ENCODE results near the gene RNF115. TPM values are rescaled to one million over a fixed set of nuclear protein-coding genes. Genes with fewer than 3 reads are reported as not detected.

The RNF115 gene
- total and polyA plus RNA-seq, 2 of the 13 experiments (the other 11 are each of a cell fraction or from before 2014, with no cell fraction given): 6.0 to 10.1 TPM

GRCh38 chr1:145707183-145707867, 116.6 kb downstream of the RNF115 start, which contains the start of gene PDZK1 (continued):
- TF ChIP-seq ZNF609 (CRISPR knock-in tag; IDR thresholded peaks at IDR 0.05; ENCODE audit: borderline replicate concordance) (peak; percentile 52; the same call in 1 of the 2 replicates), ZBTB3 (CRISPR knock-in tag; IDR thresholded peaks at IDR 0.05; ENCODE audit: borderline replicate concordance, low read depth) (no peak), CHD4 (IDR thresholded peaks at IDR 0.05; ENCODE audit: borderline replicate concordance, low read length) (no peak), CREB3 (CRISPR knock-in tag; IDR thresholded peaks at IDR 0.05) (no peak), JUNB (CRISPR knock-in tag; IDR thresholded peaks at IDR 0.05; ENCODE audit: borderline replicate concordance) (no peak), SAFB2 (CRISPR knock-in tag; IDR thresholded peaks at IDR 0.05; ENCODE audit: borderline replicate concordance, low read depth) (no peak), HOXA3 (CRISPR knock-in tag; IDR thresholded peaks at IDR 0.05) (peak; percentile 28; the same call in 1 of the 2 replicates), TRIM22 (IDR thresholded peaks at IDR 0.05) (no peak), EED (CRISPR knock-in tag; IDR thresholded peaks at IDR 0.05) (no peak), CCDC6 (CRISPR knock-in tag; IDR thresholded peaks at IDR 0.05) (no peak), AGO2 (optimal IDR thresholded peaks at IDR 0.05; ENCODE audit: low read depth, low read length) (no peak), ZNF260 (CRISPR knock-in tag; IDR thresholded peaks at IDR 0.05; ENCODE audit: borderline replicate concordance, low read depth) (no peak), STAG1 (CRISPR knock-in tag; IDR thresholded peaks at IDR 0.05) (0 out of 2 replicates have a peak, but pooled peaks have one; percentile 16), ZFP41 (CRISPR knock-in tag; IDR thresholded peaks at IDR 0.05; ENCODE audit: borderline replicate concordance) (no peak), NR3C1 (CRISPR knock-in tag; IDR thresholded peaks at IDR 0.05) (no peak), MXI1 (IDR thresholded peaks at IDR 0.05; ENCODE audit: borderline replicate concordance, low read depth, low read length) (no peak; the same call in 2 of the 3 replicates), DNMT1 (CRISPR knock-in tag; IDR thresholded peaks at IDR 0.05) (no peak), MAZ (IDR thresholded peaks at IDR 0.05; ENCODE audit: borderline replicate concordance, low read depth, low read length) (0 out of 2 replicates have a peak, but pooled peaks have one; percentile 2), MAZ (CRISPR knock-in tag; IDR thresholded peaks at IDR 0.05; ENCODE audit: low read depth) (no peak), ZNF605 (CRISPR knock-in tag; IDR thresholded peaks at IDR 0.05) (no peak; the same call in 1 of the 2 replicates), ZNF572 (CRISPR knock-in tag; IDR thresholded peaks at IDR 0.05) (no peak), TP53 (CRISPR knock-in tag; conservative IDR thresholded peaks at IDR 0.05) (0 out of 2 replicates have a peak, but pooled peaks have one; percentile 37)

All from HepG2 (cell line).